CD4-positive, alpha-beta memory T cell (primary cell): ENCODE results near the gene PPARG. TPM values are rescaled to one million over a fixed set of nuclear protein-coding genes. Genes with fewer than 3 reads are reported as not detected.

Experiments used
- CTCF ChIA-PET: fragments of 350-600 bp; sonication (Branson Sonifier 250); formaldehyde crosslinking; loops from one replicate; lab custom pipeline; 2021; ENCODE audit warnings: inconsistent platforms; ENCODE audit not compliant: partially characterized antibody; lab: Charles Lee
- POLR2A ChIA-PET: fragments of 350-600 bp; sonication (Branson Sonifier 250); formaldehyde crosslinking; loops from one replicate; lab custom pipeline; 2021; ENCODE audit not compliant: partially characterized antibody; lab: Charles Lee
- DNase-seq, 5 donors: peaks; one replicate each; pipeline versions ENCODE4 v3.0.0 to v3.0.0-alpha.2; 2020 to 2022; ENCODE audit warnings: mixed read lengths in 1 of 5
- H3K27ac ChIP-seq: one replicate; pipeline ENCODE4 v1.7.0; 2013; ENCODE audit warnings: low read depth, low read length
- H3K27me3 ChIP-seq: 2 replicates; pipeline ENCODE4 v1.7.0; 2013; ENCODE audit warnings: mild to moderate bottlenecking, low read length, moderate library complexity; ENCODE audit not compliant: insufficient read depth
- H3K36me3 ChIP-seq: 2 replicates; pipeline ENCODE4 v1.7.0; 2013; ENCODE audit warnings: mild to moderate bottlenecking, low read length, moderate library complexity; ENCODE audit not compliant: insufficient read depth
- H3K4me1 ChIP-seq: 2 replicates; pipeline ENCODE4 v1.7.0; 2013; ENCODE audit warnings: mild to moderate bottlenecking, low read length, moderate library complexity; ENCODE audit not compliant: insufficient read depth
- H3K4me3 ChIP-seq, 2 donors: one replicate each; pipeline ENCODE4 v1.7.0; 2013; ENCODE audit warnings: low read length in 2 of 2, mild to moderate bottlenecking in 1 of 2
- H3K9me3 ChIP-seq, 2 donors: one replicate each; pipeline ENCODE4 v1.7.0; 2013; ENCODE audit warnings: low read length in 2 of 2, control low read depth in 1 of 2; ENCODE audit not compliant: control insufficient read depth in 1 of 2
- H3K27ac Mint-ChIP-seq, 7 donors: one replicate each; pipeline ENCODE4 v1.8.0; 2020 to 2021; ENCODE audit warnings: mixed read lengths in 7 of 7, mild to moderate bottlenecking in 6 of 7, inconsistent platforms in 3 of 7, moderate library complexity in 3 of 7
- H3K27me3 Mint-ChIP-seq, 2 donors: one replicate each; pipeline ENCODE4 v1.8.0; 2020 to 2021; ENCODE audit warnings: mixed read lengths in 2 of 2
- H3K36me3 Mint-ChIP-seq, 2 donors: one replicate each; pipeline ENCODE4 v1.8.0; 2020 to 2021; ENCODE audit warnings: mixed read lengths in 2 of 2, inconsistent platforms in 1 of 2, mild to moderate bottlenecking in 1 of 2
- H3K4me1 Mint-ChIP-seq, 4 donors: one replicate each; pipeline ENCODE4 v1.8.0; 2020 to 2021; ENCODE audit warnings: mixed read lengths in 4 of 4, mild to moderate bottlenecking in 1 of 4
- H3K4me3 Mint-ChIP-seq, 8 donors: one replicate each; pipeline ENCODE4 v1.8.0; 2020 to 2021; ENCODE audit warnings: mixed read lengths in 8 of 8, mild to moderate bottlenecking in 7 of 8, moderate library complexity in 6 of 8, inconsistent platforms in 3 of 8
- H3K9me3 Mint-ChIP-seq, 8 donors: one replicate each; pipeline ENCODE4 v1.8.0; 2020 to 2021; ENCODE audit warnings: mixed read lengths in 8 of 8, mild to moderate bottlenecking in 5 of 8, inconsistent platforms in 3 of 8, moderate library complexity in 1 of 8
- intact Hi-C: fragments of 100-400 bp; cut with micrococcal nuclease; formaldehyde crosslinking; loops from one replicate; pipeline ENCODE4 v1.15.1; 2023
- polyA plus RNA-seq, 2 donors: library from polyadenylated mRNA; unstranded; fragments of 300-500 nt; fragmentation: Illumina TruSeq; gene quantifications; one replicate each; pipeline ENCODE4 v1.2.3, GENCODE V29; 2021
- total RNA-seq, 2 experiments: library from RNA; stranded (reverse); gene quantifications; one replicate each; pipeline ENCODE4 v1.2.3, GENCODE V29; 2021

Gene PPARG
- total and polyA plus RNA-seq, 4 experiments from 2014 or later, result 0.29 to 0.99 (median 0.83) TPM; not detected in 1

DNA sequence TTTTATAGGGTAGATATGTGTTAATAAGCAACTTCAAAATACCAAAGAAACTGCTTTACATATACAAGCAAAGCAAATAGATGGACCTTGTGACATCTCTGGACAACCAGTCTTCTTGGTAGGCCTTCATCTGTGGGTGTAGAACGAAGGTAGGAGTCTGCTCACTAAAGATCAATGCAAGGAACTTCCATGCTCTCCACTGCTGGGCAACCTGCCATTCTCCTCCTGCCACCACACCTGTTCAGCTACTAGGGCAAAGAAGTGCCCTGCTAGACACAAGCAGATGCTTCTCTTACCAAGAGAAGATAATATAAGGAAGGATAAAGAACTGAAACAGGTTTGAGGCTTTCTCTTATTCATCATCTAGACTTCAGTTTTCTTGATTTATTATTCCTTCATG, 12.6 kb downstream of the PPARG start:
- H3K4me1 ChIP-seq, result no peaks in the 10 kb centered on the region
- intact Hi-C loops, result no loop called here
- peaks cover 7 to 10% of the 10 kb centered on the region in 2 donors for H3K27me3 Mint-ChIP-seq
- ChIA-PET POLR2A (no interaction called here), CTCF (no interaction called here)
- no peaks in the 10 kb centered on the region for H3K4me1 Mint-ChIP-seq
- no peaks in the 10 kb centered on the region for H3K36me3 Mint-ChIP-seq
- H3K27ac Mint-ChIP-seq, result no peak overlapping the region
- H3K9me3 ChIP-seq, result no peaks in the 10 kb centered on the region
- no peaks in the 10 kb centered on the region for H3K9me3 Mint-ChIP-seq
- DNase-seq, result no peak
- no peak overlapping the region for H3K4me3 ChIP-seq
- H3K27ac ChIP-seq, result no peak overlapping the region
- H3K36me3 ChIP-seq, result no peaks in the 10 kb centered on the region
- no peak overlapping the region for H3K4me3 Mint-ChIP-seq
- H3K27me3 ChIP-seq, result no peaks in the 10 kb centered on the region

GRCh38 chr3:12302564-12302963, 13.7 kb downstream of the PPARG start:
- no peak for DNase-seq
- Mint-ChIP-seq H3K4me3 (no peak overlapping the region), H3K9me3 (no peaks in the 10 kb centered on the region), H3K27me3 (peaks cover 7 to 10% of the 10 kb centered on the region in 2 donors), H3K4me1 (no peaks in the 10 kb centered on the region), H3K27ac (no peak overlapping the region), H3K36me3 (no peaks in the 10 kb centered on the region)
- H3K27ac ChIP-seq, result no peak overlapping the region
- ChIA-PET CTCF (no interaction called here), POLR2A (no interaction called here)
- no peaks in the 10 kb centered on the region for H3K36me3 ChIP-seq
- no peak overlapping the region for H3K4me3 ChIP-seq
- H3K4me1 ChIP-seq, result no peaks in the 10 kb centered on the region
- no peaks in the 10 kb centered on the region for H3K9me3 ChIP-seq
- intact Hi-C loops, result no loop called here
- no peaks in the 10 kb centered on the region for H3K27me3 ChIP-seq

DNA sequence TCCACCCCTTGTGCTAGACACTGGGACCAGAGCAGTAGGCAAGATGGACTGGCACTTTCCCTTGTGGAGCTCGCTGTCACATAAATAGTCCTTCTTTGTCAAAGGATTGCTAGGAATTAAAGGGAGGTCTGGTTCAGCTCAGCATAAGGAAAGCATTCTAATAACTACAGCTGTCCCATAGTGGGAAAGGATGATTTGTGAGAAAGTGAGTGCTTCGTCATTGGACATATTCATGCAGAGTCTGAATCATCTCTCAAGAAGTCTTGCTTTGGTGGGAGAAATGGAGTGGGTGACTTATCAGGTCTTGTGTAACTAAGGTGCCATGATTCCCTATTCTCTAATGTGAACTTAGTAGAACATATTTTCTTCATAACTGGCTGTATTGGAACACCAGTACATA, 14.7 kb downstream of the PPARG start:
- no peak overlapping the region for H3K4me3 ChIP-seq
- no peak overlapping the region for H3K27ac ChIP-seq
- ChIA-PET POLR2A (no interaction called here), CTCF (no interaction called here)
- H3K9me3 ChIP-seq, result no peaks in the 10 kb centered on the region
- no peak for DNase-seq
- H3K4me1 ChIP-seq, result no peaks in the 10 kb centered on the region
- H3K27me3 ChIP-seq, result no peaks in the 10 kb centered on the region
- no peaks in the 10 kb centered on the region for H3K4me1 Mint-ChIP-seq
- no peaks in the 10 kb centered on the region for H3K9me3 Mint-ChIP-seq
- peaks cover 7 to 10% of the 10 kb centered on the region in 2 donors for H3K27me3 Mint-ChIP-seq
- intact Hi-C loops, result no loop called here
- no peak overlapping the region for H3K27ac Mint-ChIP-seq
- no peaks in the 10 kb centered on the region for H3K36me3 ChIP-seq
- no peaks in the 10 kb centered on the region for H3K36me3 Mint-ChIP-seq
- H3K4me3 Mint-ChIP-seq, result no peak overlapping the region

DNA sequence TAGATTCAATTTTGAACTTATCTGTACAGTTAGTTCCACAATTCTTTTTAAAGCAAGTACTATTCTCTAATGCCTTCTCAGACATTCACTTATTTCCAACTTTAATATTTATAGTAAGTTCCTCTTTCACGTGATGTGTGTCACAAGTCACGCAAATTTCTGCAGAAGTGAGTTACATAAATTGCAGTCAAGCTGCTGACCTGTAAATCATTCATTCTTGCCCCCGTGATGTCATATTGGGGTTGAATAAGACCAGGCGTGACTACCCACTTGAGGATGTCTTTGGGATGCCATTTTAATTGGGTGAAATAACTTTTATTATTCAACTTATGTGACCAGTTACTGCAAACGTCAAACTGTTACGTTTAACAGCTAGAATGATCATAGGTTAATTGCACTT, 15.1 kb downstream of the PPARG start:
- H3K27me3 ChIP-seq, result no peaks in the 10 kb centered on the region
- no peaks in the 10 kb centered on the region for H3K9me3 ChIP-seq
- no peaks in the 10 kb centered on the region for H3K36me3 Mint-ChIP-seq
- intact Hi-C loops, result no loop called here
- POLR2A ChIA-PET, result no interaction called here
- H3K4me1 Mint-ChIP-seq, result no peaks in the 10 kb centered on the region
- no peak overlapping the region for H3K27ac Mint-ChIP-seq
- DNase-seq, result no peak
- H3K4me1 ChIP-seq, result no peaks in the 10 kb centered on the region
- H3K9me3 Mint-ChIP-seq, result no peaks in the 10 kb centered on the region
- no peak overlapping the region for H3K4me3 Mint-ChIP-seq
- no peak overlapping the region for H3K4me3 ChIP-seq
- peaks cover 7 to 10% of the 10 kb centered on the region in 2 donors for H3K27me3 Mint-ChIP-seq
- no peaks in the 10 kb centered on the region for H3K36me3 ChIP-seq
- CTCF ChIA-PET, result no interaction called here
- no peak overlapping the region for H3K27ac ChIP-seq

- peaks cover 9 to 11% of the 10 kb centered on the region in 2 donors for H3K27me3 Mint-ChIP-seq
- no peaks in the 10 kb centered on the region for H3K4me1 Mint-ChIP-seq
- Histone ChIP-seq H3K4me3 (no peak overlapping the region), H3K4me1 (no peaks in the 10 kb centered on the region), H3K27me3 (no peaks in the 10 kb centered on the region), H3K27ac (no peak overlapping the region), H3K9me3 (no peaks in the 10 kb centered on the region), H3K36me3 (no peaks in the 10 kb centered on the region)
- ChIA-PET CTCF (no interaction called here), POLR2A (no interaction called here)
- no peak overlapping the region for H3K27ac Mint-ChIP-seq
- no peak for DNase-seq
- intact Hi-C loops, result no loop called here
- H3K9me3 Mint-ChIP-seq, result no peaks in the 10 kb centered on the region
- no peak overlapping the region for H3K4me3 Mint-ChIP-seq
- no peaks in the 10 kb centered on the region for H3K36me3 Mint-ChIP-seq
Observed at GRCh38 chr3:12307136-12307535, 18.3 kb downstream of the PPARG start.

DNA sequence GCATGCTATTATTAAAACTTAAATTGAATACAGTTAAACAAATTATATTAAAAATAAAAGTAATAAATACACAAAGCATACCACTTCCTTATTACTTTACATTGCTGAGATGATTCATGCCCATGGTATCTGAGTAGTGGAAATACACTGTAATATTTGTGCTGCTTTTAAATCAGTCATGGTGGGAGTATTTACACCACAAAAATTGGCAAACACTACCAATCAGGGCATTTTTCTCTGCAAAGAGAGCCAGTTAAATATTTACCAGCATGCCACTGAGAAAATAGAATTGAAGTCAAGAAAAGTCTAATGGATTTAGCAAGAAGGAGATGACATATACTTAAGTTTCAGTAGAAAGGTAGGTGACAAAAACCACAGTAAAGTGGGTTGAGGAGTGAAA, 19.6 kb downstream of the PPARG start:
- no peaks in the 10 kb centered on the region for H3K9me3 Mint-ChIP-seq
- H3K27me3 Mint-ChIP-seq, result peaks cover 8 to 9% of the 10 kb centered on the region in 2 donors
- no peak overlapping the region for H3K27ac ChIP-seq
- H3K4me1 ChIP-seq, result no peaks in the 10 kb centered on the region
- DNase-seq, result no peak
- no peaks in the 10 kb centered on the region for H3K36me3 Mint-ChIP-seq
- H3K36me3 ChIP-seq, result no peaks in the 10 kb centered on the region
- H3K27me3 ChIP-seq, result no peaks in the 10 kb centered on the region
- intact Hi-C loops, result no loop called here
- no peak overlapping the region for H3K4me3 ChIP-seq
- H3K27ac Mint-ChIP-seq, result no peak overlapping the region
- no peaks in the 10 kb centered on the region for H3K4me1 Mint-ChIP-seq
- no peaks in the 10 kb centered on the region for H3K9me3 ChIP-seq
- ChIA-PET POLR2A (no interaction called here), CTCF (no interaction called here)
- H3K4me3 Mint-ChIP-seq, result no peak overlapping the region

DNA sequence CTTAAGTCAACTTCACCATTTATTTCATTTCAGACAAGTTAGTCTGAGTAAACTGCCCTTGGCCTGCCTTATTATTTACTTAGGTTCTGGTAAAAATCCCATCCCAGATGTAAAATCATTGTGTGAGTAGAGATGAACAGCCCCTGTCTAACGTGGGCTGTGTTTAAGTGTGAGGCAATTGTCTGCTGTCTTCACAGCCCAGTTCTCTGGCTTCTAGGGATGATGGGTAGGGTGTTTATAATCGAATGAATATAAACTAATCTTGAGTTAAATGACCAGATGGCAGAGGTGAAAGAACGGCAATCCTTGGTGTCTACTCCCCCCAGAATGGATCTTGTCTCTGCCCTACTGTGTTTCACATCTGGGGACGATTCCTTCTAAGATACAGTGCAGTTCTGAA, 20.8 kb downstream of the PPARG start:
- ChIA-PET CTCF (no interaction called here), POLR2A (no interaction called here)
- intact Hi-C loops, result no loop called here
- no peak overlapping the region for H3K27ac ChIP-seq
- no peaks in the 10 kb centered on the region for H3K4me1 ChIP-seq
- DNase-seq, result no peak
- no peaks in the 10 kb centered on the region for H3K36me3 ChIP-seq
- no peak overlapping the region for H3K4me3 Mint-ChIP-seq
- no peaks in the 10 kb centered on the region for H3K27me3 ChIP-seq
- no peak overlapping the region for H3K27ac Mint-ChIP-seq
- no peaks in the 10 kb centered on the region for H3K4me1 Mint-ChIP-seq
- no peaks in the 10 kb centered on the region for H3K9me3 Mint-ChIP-seq
- H3K9me3 ChIP-seq, result no peaks in the 10 kb centered on the region
- no peak overlapping the region for H3K4me3 ChIP-seq
- no peaks in the 10 kb centered on the region for H3K36me3 Mint-ChIP-seq
- peaks cover 6 to 11% of the 10 kb centered on the region in 2 donors for H3K27me3 Mint-ChIP-seq

DNA sequence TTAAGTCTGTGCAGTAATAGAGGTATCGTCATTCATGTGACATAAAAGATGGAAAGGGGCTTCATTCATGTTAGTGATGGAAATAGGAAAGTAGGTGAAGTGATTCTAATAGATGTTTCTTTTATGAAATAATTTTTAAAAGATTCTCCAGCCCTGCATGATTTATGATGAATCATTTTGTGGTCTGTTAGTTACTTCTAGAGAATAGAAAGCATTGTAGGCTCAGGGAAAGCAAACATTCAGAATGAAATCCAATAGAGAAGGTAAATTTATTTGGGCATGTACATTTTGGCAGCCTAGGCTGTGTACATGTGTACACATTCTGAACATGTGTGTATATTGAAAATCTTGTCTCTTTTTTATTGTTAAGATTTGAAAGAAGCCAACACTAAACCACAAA, 23.1 kb downstream of the PPARG start:
- no peaks in the 10 kb centered on the region for H3K9me3 ChIP-seq
- Mint-ChIP-seq H3K4me3 (no peak overlapping the region), H3K9me3 (no peaks in the 10 kb centered on the region), H3K27ac (no peak overlapping the region), H3K4me1 (no peaks in the 10 kb centered on the region), H3K36me3 (no peaks in the 10 kb centered on the region), H3K27me3 (peaks cover 4 to 6% of the 10 kb centered on the region in 2 donors)
- no peaks in the 10 kb centered on the region for H3K36me3 ChIP-seq
- no peaks in the 10 kb centered on the region for H3K27me3 ChIP-seq
- H3K27ac ChIP-seq, result no peak overlapping the region
- DNase-seq, result no peak
- CTCF ChIA-PET, result no interaction called here
- intact Hi-C loops, result no loop called here
- no peaks in the 10 kb centered on the region for H3K4me1 ChIP-seq
- POLR2A ChIA-PET, result no interaction called here
- H3K4me3 ChIP-seq, result no peak overlapping the region
